Activated CD4-positive, alpha-beta T cell treated with anti-CD3 and anti-CD28 coated beads, Interleukin-2, amount 10 ng/mL, durations not matched to agents 7 days and 5 days (primary cell): Measurements from ENCODE around the gene KRTAP4-8. TPM values are rescaled to one million over a fixed set of nuclear protein-coding genes. Genes with fewer than 3 reads are reported as not detected.
"Not testable (repeated sequence)": the region's sequence is repeated elsewhere in the genome, so short reads cannot be mapped to it uniquely, and the experiment has no call there.

Experiments
- CTCF ChIA-PET: fragments of 350-600 bp; sonication (Branson Sonifier 250); formaldehyde crosslinking; loops from one replicate; lab custom pipeline; 2021; ENCODE audit warnings: antibody characterized with exemption; lab: Charles Lee
- POLR2A ChIA-PET: fragments of 350-600 bp; sonication (Branson Sonifier 250); formaldehyde crosslinking; loops from one replicate; lab custom pipeline; 2021; ENCODE audit warnings: antibody characterized with exemption; lab: Charles Lee
- DNase-seq: peaks from one replicate; pipeline ENCODE4 v3.0.0-alpha.2; 2020
- H3K27ac Mint-ChIP-seq: one replicate; pipeline ENCODE4 v1.8.0; 2021; ENCODE audit warnings: mild to moderate bottlenecking, moderate library complexity, mixed read lengths
- H3K27me3 Mint-ChIP-seq: one replicate; pipeline ENCODE4 v1.8.0; 2021; ENCODE audit warnings: mixed read lengths
- H3K36me3 Mint-ChIP-seq: one replicate; pipeline ENCODE4 v1.8.0; 2021; ENCODE audit warnings: low read depth, mixed read lengths
- H3K4me1 Mint-ChIP-seq: one replicate; pipeline ENCODE4 v1.8.0; 2021; ENCODE audit warnings: mixed read lengths
- H3K4me3 Mint-ChIP-seq: one replicate; pipeline ENCODE4 v1.8.0; 2021; ENCODE audit warnings: mild to moderate bottlenecking, moderate library complexity, mixed read lengths
- H3K9me3 Mint-ChIP-seq: one replicate; pipeline ENCODE4 v1.8.0; 2021; ENCODE audit warnings: mixed read lengths
- total RNA-seq, 2 experiments: library from RNA; stranded (reverse); gene quantifications; one replicate each; pipeline ENCODE4 v1.2.3, GENCODE V29; 2021

The KRTAP4-8 gene
- total RNA-seq, 2 experiments from 2014 or later = not detected

DNA sequence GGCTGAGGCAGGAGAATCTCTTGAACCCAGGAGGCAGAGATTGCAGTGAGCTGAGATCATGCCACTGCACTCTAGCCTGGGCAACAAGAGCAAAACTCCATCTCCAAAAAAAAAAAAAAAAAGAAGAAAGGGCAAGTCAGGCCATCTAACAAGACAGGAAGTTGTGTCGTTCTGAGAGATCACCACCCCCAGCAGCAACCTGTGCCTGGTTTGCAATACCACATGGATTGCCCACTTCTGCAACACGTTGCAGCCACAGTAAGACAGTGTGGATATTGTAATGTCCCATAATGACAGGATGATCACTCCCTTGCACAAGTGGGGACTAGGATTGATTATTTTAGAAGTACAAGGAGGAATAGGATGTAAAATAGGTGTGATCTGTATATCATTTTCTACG lies 28.9 kb downstream of the KRTAP4-8 start:
- Mint-ChIP-seq H3K27me3 (no peaks in the 10 kb centered on the region), H3K4me1 (no peaks in the 10 kb centered on the region), H3K9me3 (no peaks in the 10 kb centered on the region), H3K36me3 (no peaks in the 10 kb centered on the region), H3K4me3 (no peak overlapping the region), H3K27ac (no peak overlapping the region)
- ChIA-PET CTCF (no interaction called here), POLR2A (no interaction called here)
- no peak for DNase-seq

- H3K27me3 Mint-ChIP-seq = peaks cover 2% of the 10 kb centered on the region
Measured at GRCh38 chr17:41067281-41067680, 30.7 kb downstream of the KRTAP4-8 start.

GRCh38 chr17:41065829-41066624 lies 31.9 kb downstream of the KRTAP4-8 start, which contains the start of gene KRTAP2-4:
Gene KRTAP2-4 (minus strand): TSS chr17:41065879. CDS start chr17:41065845, 34 bp downstream.
- Mint-ChIP-seq H3K36me3 (no peaks in the 10 kb centered on the region), H3K27me3 (peaks cover 11% of the 10 kb centered on the region), H3K27ac (no peak within 1 kb of the TSS), H3K9me3 (no peaks in the 10 kb centered on the region), H3K4me3 (no peak within 1 kb of the TSS), H3K4me1 (no peaks in the 10 kb centered on the region)
- CTCF ChIA-PET = no interaction called here
- no peak for DNase-seq
- POLR2A ChIA-PET = no interaction called here

More at GRCh38 chr17:41067281-41067680, 30.7 kb downstream of the KRTAP4-8 start:
- Mint-ChIP-seq H3K36me3 (no peaks in the 10 kb centered on the region), H3K4me3 (no peak overlapping the region), H3K9me3 (no peaks in the 10 kb centered on the region), H3K27ac (no peak overlapping the region), H3K4me1 (no peaks in the 10 kb centered on the region)
- no peak for DNase-seq
- ChIA-PET CTCF (no interaction called here), POLR2A (no interaction called here)

DNA sequence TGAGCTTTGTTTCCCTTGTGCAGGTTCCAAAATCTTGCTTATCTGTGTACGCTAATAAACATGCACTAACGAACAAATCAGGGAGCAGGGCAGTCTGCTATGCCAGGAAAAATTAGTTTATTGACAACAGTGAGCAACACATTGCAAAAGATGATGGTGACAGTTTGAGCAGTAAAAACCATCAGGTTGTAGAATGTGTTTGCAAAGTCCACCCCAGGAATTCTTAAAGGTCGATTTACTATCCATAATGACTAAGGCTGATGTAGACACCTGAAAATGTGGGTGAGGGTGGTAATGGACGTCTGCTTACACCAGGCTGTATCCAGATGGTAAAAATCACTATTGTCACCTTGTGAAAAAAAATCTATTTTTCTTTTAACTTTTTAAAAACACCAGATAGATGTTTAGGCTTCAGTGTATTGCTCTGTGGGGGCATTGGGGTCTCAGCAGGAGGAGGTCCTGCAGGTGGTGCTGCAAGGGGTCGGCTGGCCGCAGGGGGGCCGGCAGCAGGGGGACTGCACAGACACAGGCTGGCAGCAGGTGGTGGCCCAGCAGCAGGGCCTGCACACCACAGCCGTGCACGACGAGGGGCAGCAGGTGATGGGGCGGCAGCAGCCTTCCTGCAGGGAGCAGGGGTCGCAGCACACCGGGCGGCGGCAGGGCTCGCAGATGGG lies 32.8 kb downstream of the KRTAP4-8 start:
- H3K27ac Mint-ChIP-seq, POLR2A ChIA-PET, H3K9me3 Mint-ChIP-seq, H3K36me3 Mint-ChIP-seq, DNase-seq, H3K4me1 Mint-ChIP-seq, CTCF ChIA-PET, H3K4me3 Mint-ChIP-seq: not testable (repeated sequence)
- H3K27me3 Mint-ChIP-seq = peaks cover 20% of the 10 kb centered on the region

- DNase-seq = no peak
- Mint-ChIP-seq H3K36me3 (no peaks in the 10 kb centered on the region), H3K4me3 (no peak overlapping the region), H3K27me3 (peaks cover 24% of the 10 kb centered on the region), H3K27ac (no peak overlapping the region), H3K9me3 (no peaks in the 10 kb centered on the region), H3K4me1 (no peaks in the 10 kb centered on the region)
- CTCF ChIA-PET = no interaction called here
- POLR2A ChIA-PET = no interaction called here
Measured at GRCh38 chr17:41064301-41064700, 33.6 kb downstream of the KRTAP4-8 start.

DNA sequence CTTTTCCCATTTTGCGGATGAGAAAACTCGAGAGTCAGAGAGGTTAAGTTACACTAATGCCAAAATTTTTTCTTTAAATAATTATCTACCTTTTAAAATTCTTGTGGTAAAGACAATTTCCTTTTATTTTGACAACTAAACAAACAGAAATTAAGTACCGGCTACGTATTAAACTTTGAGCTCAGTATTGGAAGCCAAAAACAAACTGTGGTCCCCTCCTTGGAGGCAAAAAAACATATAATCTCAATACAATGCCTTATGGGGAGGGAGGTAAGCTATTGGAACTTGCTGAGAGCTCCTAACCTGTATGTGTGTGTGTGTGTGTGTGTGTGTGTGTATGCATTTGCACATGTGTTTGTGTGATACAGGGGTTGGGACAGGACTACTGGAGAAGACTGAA lies 34.5 kb downstream of the KRTAP4-8 start:
- no peak for DNase-seq
- peaks cover 27% of the 10 kb centered on the region for H3K27me3 Mint-ChIP-seq
- H3K4me3 Mint-ChIP-seq = no peak overlapping the region
- H3K9me3 Mint-ChIP-seq = no peaks in the 10 kb centered on the region
- no peak overlapping the region for H3K27ac Mint-ChIP-seq
- H3K36me3 Mint-ChIP-seq = no peaks in the 10 kb centered on the region
- ChIA-PET POLR2A (no interaction called here), CTCF (no interaction called here)
- H3K4me1 Mint-ChIP-seq = no peaks in the 10 kb centered on the region

GRCh38 chr17:41061964-41062363 lies 36.0 kb downstream of the KRTAP4-8 start:
- Mint-ChIP-seq H3K4me1 (no peaks in the 10 kb centered on the region), H3K4me3 (no peak overlapping the region), H3K9me3 (peaks cover 7% of the 10 kb centered on the region), H3K36me3 (no peaks in the 10 kb centered on the region), H3K27me3 (peaks cover 29% of the 10 kb centered on the region), H3K27ac (no peak overlapping the region)
- CTCF ChIA-PET = no interaction called here
- no peak for DNase-seq
- POLR2A ChIA-PET = no interaction called here

- Mint-ChIP-seq H3K27ac (no peak within 1 kb of the TSS), H3K27me3 (peaks cover 29% of the 10 kb centered on the region), H3K4me1 (no peaks in the 10 kb centered on the region), H3K4me3 (no peak within 1 kb of the TSS), H3K36me3 (no peaks in the 10 kb centered on the region), H3K9me3 (peaks cover 7% of the 10 kb centered on the region)
- DNase-seq = no peak
- ChIA-PET CTCF (no interaction called here), POLR2A (no interaction called here)
Measured at GRCh38 chr17:41060052-41060604, 37.8 kb downstream of the KRTAP4-8 start, which contains the start of gene KRTAP2-3. Gene KRTAP2-3 (minus strand): TSS chr17:41060114. CDS start chr17:41060050, 64 bp downstream.

DNA sequence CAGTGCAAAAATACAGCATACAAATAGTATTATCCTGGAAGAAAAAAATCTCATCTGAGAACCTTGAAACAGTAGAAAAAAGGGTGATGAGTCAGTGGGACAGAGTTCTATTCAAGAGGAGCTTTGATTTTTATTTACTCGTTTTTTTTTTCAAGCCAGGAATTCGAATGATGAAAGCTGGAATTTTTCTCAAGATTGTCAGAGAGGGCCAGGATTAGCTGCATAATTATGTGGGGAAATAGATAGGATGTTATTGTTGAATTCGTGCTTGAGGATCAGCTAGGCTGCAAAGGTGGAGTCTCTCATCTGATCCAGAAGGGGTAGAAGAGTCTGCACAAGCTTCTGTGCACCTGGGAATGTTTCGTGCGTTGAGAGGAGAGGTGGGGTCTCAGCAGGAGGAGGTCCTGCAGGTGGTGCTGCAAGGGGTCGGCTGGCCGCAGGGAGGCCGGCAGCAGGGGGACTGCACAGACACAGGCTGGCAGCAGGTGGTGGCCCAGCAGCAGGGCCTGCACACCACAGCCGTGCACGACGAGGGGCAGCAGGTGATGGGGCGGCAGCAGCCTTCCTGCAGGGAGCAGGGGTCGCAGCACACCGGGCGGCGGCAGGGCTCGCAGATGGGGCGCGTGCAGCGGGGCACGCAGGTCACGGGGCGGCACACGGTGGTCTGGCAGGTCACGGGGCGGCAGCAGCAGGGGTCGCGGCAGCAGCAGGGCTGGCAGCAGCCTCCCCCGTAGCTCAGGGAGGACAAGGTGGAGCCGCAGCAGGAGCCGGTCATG lies 38.5 kb downstream of the KRTAP4-8 start:
- H3K27ac Mint-ChIP-seq, H3K4me3 Mint-ChIP-seq, H3K9me3 Mint-ChIP-seq, DNase-seq, POLR2A ChIA-PET, H3K4me1 Mint-ChIP-seq, H3K36me3 Mint-ChIP-seq: not testable (repeated sequence)
- CTCF ChIA-PET = interaction anchor here (0.6 kb wide), 1 partner anchor 347 kb away, joined by 5 read pairs; no protein-coding TSS in a partner anchor
- H3K27me3 Mint-ChIP-seq = peaks cover 29% of the 10 kb centered on the region

- CTCF ChIA-PET = interaction anchor here (0.6 kb wide), 1 partner anchor 348 kb away, joined by 5 read pairs; no protein-coding TSS in a partner anchor
- POLR2A ChIA-PET = no interaction called here
- no peak for DNase-seq
- H3K9me3 Mint-ChIP-seq = peaks cover 7% of the 10 kb centered on the region
- no peak overlapping the region for H3K27ac Mint-ChIP-seq
- H3K4me3 Mint-ChIP-seq = no peak overlapping the region
- no peaks in the 10 kb centered on the region for H3K36me3 Mint-ChIP-seq
- H3K27me3 Mint-ChIP-seq = peaks cover 29% of the 10 kb centered on the region
- H3K4me1 Mint-ChIP-seq = no peaks in the 10 kb centered on the region
Measured at GRCh38 chr17:41058741-41059140, 39.2 kb downstream of the KRTAP4-8 start.

GRCh38 chr17:41057547-41057946 lies 40.4 kb downstream of the KRTAP4-8 start:
- no peak for DNase-seq
- peaks cover 27% of the 10 kb centered on the region for H3K27me3 Mint-ChIP-seq
- no peaks in the 10 kb centered on the region for H3K36me3 Mint-ChIP-seq
- ChIA-PET CTCF (no interaction called here), POLR2A (no interaction called here)
- no peaks in the 10 kb centered on the region for H3K4me1 Mint-ChIP-seq
- H3K27ac Mint-ChIP-seq = no peak overlapping the region
- peaks cover 7% of the 10 kb centered on the region for H3K9me3 Mint-ChIP-seq
- H3K4me3 Mint-ChIP-seq = no peak overlapping the region

- POLR2A ChIA-PET = not testable (repeated sequence)
Measured at GRCh38 chr17:41055130-41055529, 42.8 kb downstream of the KRTAP4-8 start, which contains the start of gene KRTAP2-2. Gene KRTAP2-2 (minus strand): TSS chr17:41055230. CDS start chr17:41055211, 19 bp downstream.

More at GRCh38 chr17:41055130-41055529, 42.8 kb downstream of the KRTAP4-8 start, which contains the start of gene KRTAP2-2:
- DNase-seq, CTCF ChIA-PET, H3K4me1 Mint-ChIP-seq, H3K36me3 Mint-ChIP-seq, H3K27ac Mint-ChIP-seq, H3K9me3 Mint-ChIP-seq, H3K4me3 Mint-ChIP-seq: not testable (repeated sequence)
- peaks cover 13% of the 10 kb centered on the region for H3K27me3 Mint-ChIP-seq
